Islet precursor cell (in vitro differentiated cells): ENCODE data around the gene BSDC1.
A peak's percentile ranks its signal among the peaks of the same experiment; 100 is the strongest.
"Not testable (repeated sequence)": the region's sequence is repeated elsewhere in the genome, so short reads cannot be mapped to it uniquely, and the experiment has no call there.

Experiments used
- DNase-seq: peaks from one replicate; pipeline ENCODE4 v3.0.0-alpha.2; 2018

The BSDC1 gene

DNA sequence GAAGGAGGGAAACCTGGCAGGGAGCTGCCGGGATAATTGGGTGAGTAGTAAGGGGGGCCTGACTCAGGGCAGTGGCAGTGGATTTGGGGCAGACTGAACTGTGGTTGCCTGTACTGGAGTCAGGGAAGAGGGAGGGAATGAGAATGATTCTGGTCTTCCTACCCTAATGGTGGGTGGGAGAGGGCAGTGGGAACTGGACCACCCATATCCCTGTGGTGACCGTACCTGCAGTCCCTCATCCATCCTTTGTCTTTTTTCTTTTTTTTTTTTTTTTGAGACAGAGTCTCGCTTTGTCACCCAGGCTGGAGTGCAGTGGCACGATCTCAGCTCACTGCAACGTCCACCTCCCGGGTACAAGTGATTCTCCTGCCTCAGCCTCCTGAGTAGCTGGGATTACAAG, 38.5 kb downstream of the BSDC1 start:
- DNase-seq: not testable (repeated sequence)

DNA sequence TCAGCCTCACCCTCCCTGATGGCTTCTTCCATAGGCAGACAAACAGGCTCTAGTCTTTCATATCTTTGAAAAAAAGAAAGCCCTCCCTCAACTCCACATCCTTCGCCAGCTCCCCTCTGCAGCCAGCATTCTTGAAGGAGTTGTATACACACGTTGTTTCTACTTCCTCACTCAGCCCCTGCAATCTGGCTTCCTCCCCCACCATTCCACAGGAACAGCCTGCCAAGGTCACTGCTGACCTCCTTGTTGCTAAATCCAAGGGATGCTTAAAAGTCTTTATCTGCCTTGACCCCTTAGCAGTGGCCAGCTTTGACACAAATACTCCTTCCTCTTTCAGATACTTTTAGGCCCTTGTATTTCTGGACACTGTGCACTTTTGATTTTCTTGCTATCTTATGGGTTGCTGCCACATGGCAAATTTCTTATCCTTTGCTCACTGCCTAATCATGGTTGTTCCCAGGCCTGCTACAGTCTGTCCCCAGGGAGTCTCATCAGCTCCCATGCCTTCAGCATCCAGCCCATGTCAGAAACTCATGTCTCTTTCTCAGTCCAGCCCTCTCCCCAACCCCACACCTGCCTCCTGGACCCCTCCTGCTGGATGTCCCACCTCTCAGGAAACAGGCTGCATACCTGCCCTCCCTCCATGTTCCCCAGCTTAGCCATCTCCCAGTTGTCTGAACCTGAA, 40.2 kb downstream of the BSDC1 start:
- no peak for DNase-seq

DNA sequence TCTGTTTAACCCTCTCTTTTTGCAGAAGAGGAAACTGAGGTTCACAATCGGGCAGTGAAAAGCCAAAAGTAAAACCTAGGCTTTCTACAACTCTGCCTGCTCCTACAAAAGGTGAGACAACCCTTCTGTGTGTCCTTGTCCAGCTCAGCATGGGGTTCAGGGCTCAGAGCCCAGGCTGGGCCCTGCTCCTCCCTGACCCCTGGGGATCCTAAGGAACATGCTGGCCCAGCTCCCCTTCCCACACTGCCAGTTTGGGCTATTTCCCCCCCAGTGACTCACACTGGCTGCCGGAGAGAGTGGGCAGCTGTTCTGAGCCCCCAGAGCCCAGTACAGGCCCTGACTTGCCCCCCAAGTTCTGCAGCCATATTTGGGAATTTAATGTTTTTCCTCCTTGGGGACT, 40.8 kb downstream of the BSDC1 start:
- no peak for DNase-seq

DNA sequence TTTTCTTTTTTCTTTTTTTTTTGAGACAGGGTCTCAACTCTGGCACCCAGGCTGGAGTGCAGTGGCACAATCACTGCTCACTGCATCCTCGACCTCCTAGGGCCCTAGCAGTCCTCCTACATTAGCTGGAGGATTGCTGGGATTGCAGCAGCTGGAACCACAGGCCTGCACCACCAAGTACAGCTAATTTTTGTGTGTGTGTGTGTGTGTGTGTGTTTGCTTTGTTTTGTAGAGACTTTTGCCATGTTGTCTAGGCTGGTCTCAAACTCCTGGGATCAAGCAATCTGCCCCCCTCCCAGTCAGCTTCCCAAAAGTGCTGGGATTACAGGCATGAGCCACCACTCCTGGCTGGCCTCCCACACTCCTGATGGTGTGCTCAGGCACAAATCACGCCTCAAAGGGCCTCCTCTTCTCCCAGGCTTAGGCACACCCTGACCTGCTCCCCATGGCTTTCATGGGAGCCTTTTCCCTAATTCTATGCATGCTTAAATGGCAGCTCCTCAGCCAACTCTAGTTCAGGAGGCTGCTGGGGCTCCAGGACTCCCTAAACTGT, 41.3 kb downstream of the BSDC1 start:
- DNase-seq: no peak

DNA sequence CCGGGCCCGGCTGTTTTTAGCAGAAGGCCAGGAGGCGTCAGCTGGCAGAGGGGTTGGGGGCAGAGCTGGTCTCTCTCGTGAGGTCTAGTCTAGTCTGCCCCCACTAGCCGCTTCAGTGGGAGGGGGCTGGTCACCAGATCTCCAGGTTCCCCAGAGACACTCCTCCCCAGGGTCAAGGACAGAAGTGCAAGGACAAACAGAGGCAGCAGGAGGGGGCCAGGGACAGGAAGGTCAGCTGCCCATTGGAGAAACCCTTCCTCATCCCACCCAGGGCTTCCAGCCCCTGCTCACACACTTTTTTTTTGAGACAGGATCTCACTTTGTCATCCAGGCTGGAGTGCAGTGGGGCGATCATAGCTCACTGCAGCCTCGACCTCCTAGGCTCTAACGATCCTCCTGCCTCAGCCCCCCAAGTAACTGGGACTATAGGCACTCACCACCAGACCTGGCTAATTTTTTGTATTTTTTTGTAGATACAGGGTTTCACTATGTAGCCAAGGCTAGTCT, 41.9 kb downstream of the BSDC1 start:
- DNase-seq: no peak

DNA sequence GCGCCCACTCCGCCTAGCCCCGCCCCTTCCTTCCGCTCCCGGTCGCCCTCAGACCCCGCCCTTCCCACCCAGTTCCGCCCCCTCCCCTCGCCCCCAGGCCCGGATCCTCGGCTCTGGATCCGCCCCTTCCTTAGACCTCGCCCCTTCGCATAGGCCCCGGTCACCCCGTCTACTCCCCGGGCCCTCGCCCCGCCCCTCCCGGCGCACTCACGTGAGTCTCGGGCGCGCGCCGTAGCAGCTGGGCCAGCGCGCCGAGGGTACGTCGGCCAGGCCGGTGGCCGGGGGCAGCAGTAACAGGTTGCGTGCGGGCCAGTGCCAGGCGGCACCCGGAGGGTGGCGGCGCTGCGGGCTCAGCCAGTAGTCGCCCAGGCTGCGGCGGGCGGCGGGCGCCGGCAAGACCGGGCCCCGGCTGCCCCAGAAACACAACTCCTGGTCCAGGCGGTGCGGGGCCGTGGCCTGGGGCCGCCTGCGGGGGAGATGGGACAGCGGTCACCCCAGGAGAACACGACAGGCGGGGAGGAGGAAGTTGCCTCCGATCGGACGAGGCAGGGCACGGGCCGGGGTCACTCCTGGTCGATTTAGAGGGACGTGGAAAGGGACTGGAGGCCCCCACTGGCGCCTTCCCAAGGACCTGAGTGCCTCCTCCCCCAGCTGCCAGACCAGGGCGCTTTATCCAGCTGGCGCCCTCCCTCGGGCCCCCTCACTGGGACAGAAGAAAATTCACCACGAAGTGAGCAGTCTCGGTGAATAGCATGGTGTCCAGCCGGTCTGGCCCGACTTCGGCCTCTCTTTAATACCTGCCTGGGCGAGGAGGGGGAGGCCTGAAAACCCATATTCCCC, 42.6 kb downstream of the BSDC1 start:
- peak; percentile 97 for DNase-seq

DNA sequence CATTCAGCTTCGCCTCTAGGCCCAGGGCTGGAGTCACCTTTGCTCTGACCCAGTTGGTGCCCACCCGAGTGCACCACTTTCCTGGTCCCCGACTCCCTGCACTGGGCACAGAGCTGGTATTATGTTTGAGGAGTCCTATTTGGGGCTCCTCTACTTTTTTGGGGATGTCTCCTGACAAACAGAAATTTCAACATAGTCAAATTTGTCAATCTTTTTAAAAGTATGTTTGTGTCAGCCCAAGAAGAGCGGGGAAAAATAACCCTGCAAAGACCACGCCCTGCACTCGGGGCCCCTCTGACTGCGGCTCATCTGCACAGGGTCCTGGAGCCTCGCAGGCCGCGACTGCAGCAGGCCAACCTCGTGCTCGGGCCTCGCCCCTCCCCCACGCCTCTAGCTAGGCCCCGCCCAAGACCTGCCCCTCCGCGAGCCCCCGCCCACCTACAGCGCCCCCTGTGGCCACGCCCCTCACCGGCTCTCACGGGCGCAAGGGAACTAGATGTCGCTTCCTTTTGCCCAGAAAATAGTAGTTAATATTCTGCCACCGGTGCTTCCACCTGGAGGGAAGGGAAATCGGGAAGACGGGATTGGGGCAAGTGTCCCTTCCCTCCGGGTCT, 43.3 kb downstream of the BSDC1 start:
- DNase-seq: no peak

DNA sequence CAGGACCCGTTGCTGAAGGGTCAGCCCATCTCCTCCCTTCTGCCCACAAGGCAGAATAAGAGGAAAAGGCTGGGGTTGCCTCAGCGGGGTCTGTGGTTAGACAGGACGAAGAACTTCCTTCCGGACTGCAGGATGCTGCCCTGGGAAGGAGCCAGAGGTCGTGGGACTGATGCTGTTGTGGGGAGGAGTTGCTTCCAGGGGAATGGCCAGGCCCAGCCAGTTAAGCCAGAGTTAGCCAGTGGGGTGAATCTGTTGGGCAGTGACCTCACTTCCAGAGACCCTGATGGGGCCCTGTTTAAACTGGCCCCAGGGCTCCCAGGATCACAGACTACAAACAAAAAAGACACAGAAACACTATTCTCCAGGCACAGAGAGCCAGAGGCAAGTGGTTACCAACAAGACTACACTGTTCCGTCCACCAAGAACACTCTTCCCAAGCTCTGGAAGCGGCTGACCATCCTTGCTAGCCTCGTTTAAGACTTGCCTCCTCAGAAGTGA, 45.0 kb downstream of the BSDC1 start:
- DNase-seq: peak; percentile 93

DNA sequence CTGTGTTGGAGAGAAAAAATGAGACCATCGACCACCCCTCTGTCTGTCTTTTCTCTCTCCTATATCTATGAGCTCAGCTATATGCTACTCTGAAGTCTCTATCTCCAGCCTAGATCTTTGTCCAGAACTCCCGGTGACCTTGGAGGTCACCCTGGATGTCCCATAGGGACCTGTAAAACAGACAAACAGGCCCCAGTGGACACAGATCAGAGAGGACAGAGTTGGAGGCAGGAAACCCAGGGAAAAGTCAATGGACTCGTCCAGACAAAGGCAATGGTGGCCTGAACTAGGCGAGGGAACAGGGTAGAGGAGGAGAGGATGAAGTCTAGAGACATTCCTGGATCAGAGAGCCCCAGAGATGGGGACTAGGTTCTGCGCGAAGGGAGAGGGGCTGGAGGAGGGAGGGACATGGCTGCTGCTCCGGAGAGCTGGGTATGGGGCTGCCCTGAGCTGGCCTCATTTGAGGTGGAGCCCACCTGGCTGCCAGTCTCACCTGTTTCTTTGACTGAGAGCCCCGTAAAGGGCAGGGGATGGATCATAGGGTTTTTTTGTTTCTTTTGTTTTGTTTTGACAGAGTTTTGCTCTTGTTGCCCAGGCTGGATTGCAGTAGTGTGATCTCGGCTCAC, 47.6 kb downstream of the BSDC1 start:
- DNase-seq: no peak

DNA sequence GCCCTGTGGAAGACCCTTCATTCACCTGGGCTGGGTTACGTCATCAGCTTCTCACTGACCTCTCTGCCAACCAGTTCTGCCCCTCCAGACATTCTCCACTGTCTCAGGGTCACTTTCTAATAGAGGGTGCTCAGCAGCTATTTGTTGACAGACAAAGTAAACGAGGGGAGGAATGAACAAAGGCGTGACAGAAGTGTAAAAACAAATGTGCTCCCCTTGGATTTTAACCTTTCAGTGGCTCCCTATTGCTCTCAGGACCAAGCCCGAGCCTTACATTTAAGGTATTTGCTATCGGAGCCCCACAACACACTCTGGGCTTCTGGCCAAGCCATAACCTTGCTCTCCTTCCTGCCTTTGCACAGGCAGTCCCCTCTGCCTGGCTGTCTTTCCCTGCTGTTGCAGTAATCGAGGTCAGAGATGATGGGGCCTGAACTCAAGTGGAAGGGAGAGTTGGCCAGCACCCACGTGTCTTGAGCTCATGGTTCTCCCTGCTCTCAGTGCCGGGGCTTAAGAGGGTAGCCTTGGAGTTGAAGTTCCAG, 48.9 kb downstream of the BSDC1 start:
- no peak for DNase-seq

DNA sequence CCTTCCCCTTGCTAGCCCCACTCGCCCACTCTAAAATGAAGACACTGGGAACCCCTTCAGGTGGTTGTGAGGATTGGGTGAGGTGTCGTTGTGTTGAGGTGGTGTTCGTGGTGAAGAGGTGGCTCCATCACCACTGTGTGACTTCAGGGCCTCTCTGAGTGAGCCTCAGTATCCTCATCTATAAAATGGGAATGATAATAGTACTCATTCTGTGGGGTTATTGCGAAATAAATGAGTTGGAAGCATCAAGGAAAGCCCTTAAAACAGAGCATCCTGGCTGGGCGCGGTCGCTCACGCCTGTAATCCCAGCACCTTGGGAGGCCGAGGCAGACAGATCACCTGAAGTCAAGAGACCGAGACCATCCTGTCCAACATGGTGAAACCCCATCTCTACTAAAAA, 51.5 kb downstream of the BSDC1 start:
- DNase-seq: no peak

DNA sequence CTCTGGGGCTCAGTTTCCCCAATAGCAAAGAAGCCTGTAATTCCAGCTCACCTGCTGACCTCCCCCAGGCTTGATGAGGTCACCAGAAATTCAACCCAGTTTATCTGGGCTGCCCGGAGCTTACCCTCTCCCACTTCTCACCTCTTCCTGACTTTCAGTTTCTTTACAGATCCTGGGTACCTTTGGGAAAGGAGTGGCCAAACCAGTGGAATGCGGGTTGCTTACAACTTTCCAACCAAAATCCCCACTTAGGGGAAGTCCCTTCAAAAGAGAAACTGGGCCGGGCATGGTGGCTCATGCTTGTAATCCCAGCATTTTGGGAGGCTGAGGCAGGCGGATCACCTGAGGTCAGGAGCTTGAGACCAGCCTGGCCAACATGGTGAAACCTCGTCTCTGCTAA, 52.3 kb downstream of the BSDC1 start:
- DNase-seq: peak; percentile 49

DNA sequence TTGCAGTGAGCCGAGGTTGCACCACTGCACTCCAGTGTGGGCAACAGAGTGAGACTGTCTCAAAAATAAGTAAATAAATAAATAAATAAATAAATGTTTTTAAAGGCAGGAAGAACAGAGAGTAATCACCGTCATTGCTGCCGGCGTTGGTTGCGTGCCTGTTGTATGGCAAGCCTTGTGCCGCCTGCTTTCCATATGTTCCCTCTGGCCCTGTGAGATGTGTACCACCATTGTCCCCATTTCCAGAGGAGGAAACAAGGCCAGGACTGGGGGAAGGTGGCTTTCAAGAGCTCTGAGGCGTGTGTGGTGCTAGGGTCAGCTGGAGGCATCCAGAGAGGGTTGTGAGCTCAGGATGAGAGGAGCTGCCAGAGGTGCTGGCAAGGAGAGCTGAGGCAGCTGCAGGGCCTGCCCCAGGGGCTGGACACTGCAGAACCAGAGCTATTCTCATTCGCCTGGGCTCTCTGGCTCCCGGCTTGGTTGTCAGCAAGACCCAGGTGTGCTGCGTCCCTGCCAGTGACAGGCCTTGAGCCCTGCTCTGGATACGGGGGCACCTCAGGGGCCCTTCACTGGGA, 53.0 kb downstream of the BSDC1 start:
- peak; percentile 61 for DNase-seq

DNA sequence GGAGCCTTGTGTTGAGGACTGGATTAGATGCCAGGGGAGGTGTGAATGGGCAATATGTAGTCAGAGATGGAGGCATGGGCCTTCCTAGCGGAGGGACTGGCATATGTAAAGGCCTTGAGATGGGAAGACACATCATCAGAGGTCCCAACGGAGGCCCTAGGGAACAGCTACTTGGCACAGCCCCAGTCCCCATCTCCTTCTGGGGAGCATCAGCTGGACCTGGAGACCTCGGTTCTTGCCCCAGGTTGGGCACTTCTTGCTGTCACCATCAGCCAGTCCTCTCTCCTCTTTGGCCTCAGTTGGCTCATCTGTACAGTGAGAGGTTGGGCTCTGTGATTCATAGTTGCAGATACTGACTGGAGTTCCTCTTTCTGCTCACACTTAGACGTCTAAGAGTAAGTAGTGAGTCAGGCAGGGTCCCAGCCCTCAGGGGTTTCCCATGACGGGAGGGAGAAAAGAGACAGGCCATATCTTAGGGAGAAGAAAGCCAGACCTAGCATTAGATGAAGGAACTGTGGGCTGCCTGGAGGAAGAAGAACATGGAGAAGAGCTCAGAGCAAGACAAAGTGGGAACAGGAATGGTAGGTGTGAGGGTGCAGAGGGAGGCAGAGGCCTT, 54.8 kb downstream of the BSDC1 start:
- peak; percentile 96 for DNase-seq

DNA sequence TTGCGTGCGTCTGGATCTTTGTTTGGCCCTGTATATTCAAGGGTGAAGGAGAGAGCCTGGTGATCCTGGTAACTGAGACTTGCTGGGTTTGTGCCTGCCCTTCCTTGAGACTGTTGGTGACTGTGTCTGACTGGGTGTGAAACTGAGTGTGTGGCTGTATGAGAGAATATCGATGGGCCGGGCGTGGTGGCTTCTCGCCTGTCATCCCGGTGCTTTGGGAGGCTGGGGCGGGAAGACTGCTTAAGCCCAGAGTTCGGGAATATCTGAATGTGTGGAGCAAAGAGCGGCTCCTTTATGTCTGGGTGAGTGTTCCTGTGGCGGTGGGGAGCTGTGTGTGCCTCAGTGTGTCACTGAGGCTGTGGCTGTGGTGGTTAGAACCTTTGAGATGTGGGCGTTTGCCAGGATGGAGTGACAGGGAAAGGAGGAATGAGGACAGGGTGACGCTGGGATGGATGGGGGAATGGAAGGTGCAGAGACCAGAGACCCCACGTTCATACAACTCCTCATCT, 55.5 kb downstream of the BSDC1 start:
- DNase-seq: no peak

DNA sequence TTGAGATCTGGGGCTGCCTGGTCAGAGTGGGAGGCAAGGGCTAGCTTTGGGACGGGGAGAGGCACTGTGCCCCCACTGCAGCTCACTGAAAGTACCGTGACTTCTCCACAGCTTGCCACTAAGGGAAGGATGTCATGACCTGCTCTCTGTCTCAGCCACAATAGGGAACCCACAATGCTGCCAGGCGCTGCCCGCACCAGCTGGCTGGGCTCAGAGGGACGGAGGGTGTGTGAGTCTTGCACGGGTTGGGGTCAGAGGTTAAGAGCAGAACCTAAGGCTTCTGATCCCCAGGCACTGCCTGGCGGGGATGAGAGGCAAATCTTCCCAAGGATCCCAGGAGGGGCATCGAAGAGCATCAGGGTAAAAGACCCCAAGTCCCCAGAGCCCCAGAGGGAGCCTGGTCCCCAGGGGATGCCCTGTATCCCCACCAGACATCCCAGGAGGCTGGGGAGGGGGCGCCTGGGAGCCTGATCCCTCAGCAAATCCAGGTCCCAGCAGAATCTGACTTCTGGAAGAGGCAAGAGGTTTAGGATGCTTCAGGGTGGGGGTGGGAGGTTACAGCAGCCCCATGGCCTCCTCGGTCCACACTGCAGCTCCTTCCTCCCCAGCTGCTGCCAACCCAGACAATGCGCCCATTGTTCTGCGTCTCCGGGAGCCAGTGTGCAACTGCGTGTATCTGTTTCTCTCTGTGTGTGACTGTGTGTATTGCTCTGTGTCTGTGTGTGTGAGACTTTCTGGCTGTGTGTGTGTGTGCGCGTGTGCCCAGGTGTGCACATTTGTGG, 56.2 kb downstream of the BSDC1 start:
- peak; percentile 94 for DNase-seq

DNA sequence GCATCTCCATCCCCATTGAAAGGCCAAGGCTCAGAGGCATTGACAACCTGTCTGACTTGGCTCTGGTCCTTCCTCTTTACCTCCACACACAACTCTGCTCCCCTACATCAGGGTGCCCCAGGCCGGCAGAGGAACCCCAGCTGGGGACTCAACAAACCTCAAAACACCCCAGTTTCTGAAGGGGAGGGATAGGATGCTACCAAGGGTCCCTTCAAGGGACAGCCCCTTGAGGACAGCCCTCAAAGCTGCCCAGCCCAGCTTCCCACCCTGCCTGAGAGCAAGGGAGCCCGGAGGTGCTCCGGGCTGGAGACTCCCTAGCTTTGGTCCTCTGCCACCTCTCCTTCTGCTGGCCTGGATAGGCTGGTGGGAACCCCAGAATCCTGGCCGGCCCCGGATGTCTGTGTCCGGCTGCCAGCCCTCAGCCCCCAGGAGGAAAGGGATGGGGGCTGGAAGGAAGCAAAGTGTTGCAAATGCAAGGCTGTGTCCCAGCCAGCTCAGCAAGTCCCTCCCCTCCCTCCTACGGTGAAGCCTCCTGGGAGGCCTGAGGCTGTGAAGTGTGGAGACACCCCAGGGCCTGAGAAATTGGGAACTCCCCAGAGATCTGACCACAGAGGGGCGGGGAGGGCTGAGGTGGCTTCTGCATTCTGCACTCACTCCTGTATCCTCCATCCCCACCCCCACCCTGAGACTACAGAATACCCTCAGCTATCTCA, 57.1 kb downstream of the BSDC1 start:
- DNase-seq: peak; percentile 77

DNA sequence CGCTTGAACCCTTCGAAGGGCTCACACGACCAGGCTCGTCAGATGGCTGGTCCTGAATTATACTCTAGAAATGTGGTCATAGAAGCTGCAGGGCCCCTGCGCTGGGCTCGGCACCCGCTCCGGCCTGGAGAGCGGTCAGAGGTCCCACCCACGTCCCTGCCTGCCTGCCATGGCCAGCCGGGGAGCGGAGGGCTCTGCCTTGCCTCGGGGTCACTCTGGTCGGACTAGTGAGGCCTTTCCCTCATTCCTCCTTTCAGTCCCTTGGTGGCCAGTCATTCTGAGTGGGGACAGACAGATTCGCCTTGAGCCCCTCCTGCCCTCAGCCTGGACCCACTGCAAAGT, 57.7 kb downstream of the BSDC1 start:
- no peak for DNase-seq

DNA sequence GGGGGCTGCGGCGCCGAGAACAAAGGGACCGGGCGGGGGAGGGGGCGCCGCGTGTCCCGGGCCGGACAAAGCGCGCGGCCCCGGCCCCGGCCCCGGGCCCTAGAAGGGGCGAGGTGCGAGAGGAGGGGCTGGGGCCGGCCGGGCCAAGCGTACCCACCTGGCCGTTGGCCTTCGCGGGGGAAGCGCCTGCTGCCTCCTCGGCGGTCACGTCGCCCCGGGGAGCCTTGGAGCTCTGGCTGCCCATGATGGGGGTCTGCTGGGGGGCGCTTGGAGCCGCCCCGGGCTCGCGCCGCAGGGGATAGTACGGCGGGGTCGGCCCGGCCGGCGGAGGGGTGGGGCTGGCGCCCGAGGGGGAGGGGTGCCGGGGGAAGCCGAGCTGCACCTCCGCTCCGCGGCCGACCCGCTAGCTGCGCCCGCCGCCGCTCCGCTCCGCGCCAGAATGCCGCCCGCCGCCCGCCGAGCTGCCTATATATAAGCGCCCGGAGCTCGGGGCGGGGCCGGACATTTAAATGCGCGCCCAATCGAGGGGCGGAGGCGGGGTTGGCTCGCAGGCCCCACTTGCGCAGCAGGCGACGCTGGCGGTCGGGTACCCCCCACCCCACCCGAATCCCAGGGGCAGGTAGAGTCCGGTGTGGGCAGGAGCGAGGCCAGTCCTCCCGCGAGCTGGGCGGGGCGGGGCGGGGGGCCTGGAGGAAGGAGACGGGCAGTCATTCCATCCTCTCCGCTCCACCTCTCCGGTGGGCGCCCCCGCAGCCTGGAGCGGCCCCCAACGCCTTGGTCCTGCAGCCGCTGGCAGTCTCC, 58.3 kb downstream of the BSDC1 start, which contains the start of gene MARCKSL1:
TSS of gene MARCKSL1 (minus strand) at position 444 of the 801 bp plus-strand sequence. CDS start at position 244, 200 bp downstream.
- peak; percentile 95 for DNase-seq
